H54 (cell line): ENCODE results near the gene HOXA3.

Experiments
- DNase-seq: peaks from one replicate; pipeline ENCODE4 v3.0.0; 2011; ENCODE audit warnings: low spot score, mixed read lengths; ENCODE audit not compliant: insufficient read length
- FAIRE-seq: peaks from 3 replicates; lab custom pipeline; 2011; peaks lifted over from hg19 to GRCh38; lab: Jason Lieb, UNC
- POLR2A ChIP-seq: IDR thresholded peaks from 2 replicates; pipeline ENCODE4 v1.6.1; 2011; ENCODE audit warnings: low read depth, mild to moderate bottlenecking, low read length

HOXA3 gene

GRCh38 chr7:27162561-27163287 lies 10.3 kb upstream of the HOXA3 start:
- FAIRE-seq (no peak), DNase-seq (no peak)
- TF ChIP-seq POLR2A: no peak

- no peak for FAIRE-seq
- TF ChIP-seq POLR2A: no peak
- DNase-seq: no peak
These were observed 9.6 kb upstream of the HOXA3 start for GRCh38 chr7:27161721-27162560.

GRCh38 chr7:27161214-27161720 lies 8.9 kb upstream of the HOXA3 start:
- FAIRE-seq (no peak), DNase-seq (no peak)
- TF ChIP-seq POLR2A: no peak

- DNase-seq (peak; percentile 98), FAIRE-seq (peak; percentile 60)
- no peak for TF ChIP-seq POLR2A
These were observed 8.3 kb upstream of the HOXA3 start for GRCh38 chr7:27160546-27161213.

GRCh38 chr7:27160145-27160545 lies 7.8 kb upstream of the HOXA3 start:
- DNase-seq (no peak), FAIRE-seq (no peak)
- no peak for TF ChIP-seq POLR2A

GRCh38 chr7:27159266-27160144 lies 7.1 kb upstream of the HOXA3 start:
- DNase-seq (no peak), FAIRE-seq (no peak)
- no peak for TF ChIP-seq POLR2A

GRCh38 chr7:27158436-27159265 lies 6.3 kb upstream of the HOXA3 start:
- DNase-seq (no peak), FAIRE-seq (no peak)
- TF ChIP-seq POLR2A: no peak

GRCh38 chr7:27157702-27158431 lies 5.5 kb upstream of the HOXA3 start:
- FAIRE-seq (no peak), DNase-seq (no peak)
- no peak for TF ChIP-seq POLR2A

GRCh38 chr7:27156916-27157701 lies 4.7 kb upstream of the HOXA3 start:
- DNase-seq (no peak), FAIRE-seq (no peak)
- TF ChIP-seq POLR2A: no peak

- FAIRE-seq: no peak
- no peak for DNase-seq
- no peak for TF ChIP-seq POLR2A
These were observed 4.1 kb upstream of the HOXA3 start, which contains the start of gene HOXA7 for GRCh38 chr7:27156508-27156898. TSS of gene HOXA7 (minus strand) at chr7:27156675. CDS start at chr7:27156545, 130 bp downstream.
